Measurements from ENCODE around the gene SARM1. TPM values are rescaled to one million over a fixed set of nuclear protein-coding genes. Genes with fewer than 3 reads are reported as not detected.

The SARM1 gene
- total and polyA plus RNA-seq, 2 of the 13 experiments (the other 11 are each of a cell fraction or from before 2014, with no cell fraction given) = 0.73 to 0.86 TPM

- TF ChIP-seq RFXANK (CRISPR knock-in tag; IDR thresholded peaks at IDR 0.05) = no peak
- TF ChIP-seq RBAK (CRISPR knock-in tag; IDR thresholded peaks at IDR 0.05) = no peak
- no peak for TF ChIP-seq ZNF530 (CRISPR knock-in tag; IDR thresholded peaks at IDR 0.05; ENCODE audit: low read depth)
- no peak for TF ChIP-seq CBFB (CRISPR knock-in tag; IDR thresholded peaks at IDR 0.05)
- TF ChIP-seq ZNF570 (CRISPR knock-in tag; IDR thresholded peaks at IDR 0.05; ENCODE audit: borderline replicate concordance) = no peak
- no peak for TF ChIP-seq TBP (CRISPR knock-in tag; IDR thresholded peaks at IDR 0.05)
- no peak for TF ChIP-seq ZNF260 (CRISPR knock-in tag; IDR thresholded peaks at IDR 0.05; ENCODE audit: borderline replicate concordance, low read depth)
- TF ChIP-seq ATF1 (CRISPR knock-in tag; IDR thresholded peaks at IDR 0.05) = no peak
- no peak for TF ChIP-seq FOXO4 (CRISPR knock-in tag; conservative IDR thresholded peaks at IDR 0.05)
- TF ChIP-seq TCF12 (IDR thresholded peaks at IDR 0.05) = no peak
- peak; percentile 37; the same call in 1 of the 2 replicates for TF ChIP-seq TCF12 (CRISPR knock-in tag; IDR thresholded peaks at IDR 0.05)
- TF ChIP-seq ZNF605 (CRISPR knock-in tag; IDR thresholded peaks at IDR 0.05) = no peak
- TF ChIP-seq HDAC1 (CRISPR knock-in tag; IDR thresholded peaks at IDR 0.05) = no peak
- no peak for TF ChIP-seq REST (IDR thresholded peaks at IDR 0.05; ENCODE audit: borderline replicate concordance in 1 of 2, low read depth in 1 of 2, low read length in 2 of 2)
- no peak for TF ChIP-seq TIGD3 (CRISPR knock-in tag; IDR thresholded peaks at IDR 0.05; ENCODE audit: borderline replicate concordance)
- TF ChIP-seq SIX4 (CRISPR knock-in tag; IDR thresholded peaks at IDR 0.05) = no peak
- peak; percentile 86 for TF ChIP-seq ZNF34 (CRISPR knock-in tag; IDR thresholded peaks at IDR 0.05; ENCODE audit: borderline replicate concordance)
- TF ChIP-seq MAX (IDR thresholded peaks at IDR 0.05) = peak; percentile 76
- peak; percentile 73; the same call in 1 of the 2 replicates for TF ChIP-seq ZNF431 (CRISPR knock-in tag; IDR thresholded peaks at IDR 0.05; ENCODE audit: borderline replicate concordance, low read depth)
- peak; percentile 79; the same call in 1 of the 2 replicates for TF ChIP-seq ZNF343 (CRISPR knock-in tag; IDR thresholded peaks at IDR 0.05)
- no peak for TF ChIP-seq FOXA3 (CRISPR knock-in tag; IDR thresholded peaks at IDR 0.05)
- 0 out of 2 replicates have a peak, but pooled peaks have one; percentile 17 for TF ChIP-seq ZNF441 (CRISPR knock-in tag; IDR thresholded peaks at IDR 0.05; ENCODE audit: borderline replicate concordance)
- TF ChIP-seq ZNF704 (CRISPR knock-in tag; IDR thresholded peaks at IDR 0.05; ENCODE audit: borderline replicate concordance) = no peak
These were observed 34.4 kb downstream of the SARM1 start, which contains the start of gene SLC46A1 (continued) for GRCh38 chr17:28405632-28406472.
